Neural progenitor cell (in vitro differentiated cells): Measurements from ENCODE around the gene ERICH4.

Source experiments
- CTCF ChIP-seq: fragments of 200-600 bp; sonication (generic); IDR thresholded peaks from 2 replicates; pipeline ENCODE4 v1.5.1; 2017; ENCODE audit warnings: antibody characterized with exemption, mild to moderate bottlenecking
- EZH2 ChIP-seq: fragments of 200-600 bp; sonication (generic); IDR thresholded peaks from 2 replicates; pipeline ENCODE4 v1.6.1; 2017; ENCODE audit warnings: antibody characterized with exemption, mild to moderate bottlenecking, moderate library complexity

GRCh38 chr19:41426952-41427646 lies 15.9 kb upstream of the ERICH4 start, which contains the start of gene B3GNT8:
- TF ChIP-seq CTCF = no peak
- no peak for TF ChIP-seq EZH2
